ENCODE data around the gene NAT14.

NAT14 gene

GRCh38 chr19:55498246-55498840, 13.4 kb downstream of the NAT14 start:
- in situ Hi-C loops (cut with MboI; ENCODE audit: low sequenced_read_pairs): no loop called here

DNA sequence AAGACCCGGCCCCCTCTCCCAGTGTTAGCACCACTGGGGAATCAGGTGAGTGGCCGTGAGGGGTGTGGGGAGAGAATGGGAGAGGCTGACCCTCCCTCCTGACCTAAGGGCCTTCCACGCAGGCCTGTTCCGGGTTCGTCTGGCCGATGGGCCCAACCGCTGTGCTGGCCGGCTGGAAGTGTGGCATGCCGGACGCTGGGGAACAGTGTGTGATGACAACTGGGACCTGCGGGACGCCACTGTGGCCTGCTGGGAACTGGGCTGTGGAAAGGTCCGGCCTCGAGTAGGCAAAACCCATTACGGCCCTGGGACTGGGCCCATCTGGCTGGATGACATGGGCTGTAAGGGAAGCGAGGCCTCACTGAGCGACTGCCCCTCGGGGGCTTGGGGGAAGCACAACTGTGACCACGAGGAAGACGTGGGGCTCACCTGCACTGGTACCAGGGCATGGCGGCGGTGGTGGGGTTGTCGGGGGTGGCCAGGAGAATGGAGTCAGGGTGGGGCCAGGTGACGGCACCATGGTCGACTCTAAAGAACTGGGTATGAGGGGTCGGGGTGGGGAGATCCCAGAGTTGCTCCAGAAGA, 15.5 kb downstream of the NAT14 start:
- in situ Hi-C loops (cut with MboI; ENCODE audit: low sequenced_read_pairs): loop anchor here (10.0 kb wide), 1 partner anchor 366 kb away; no protein-coding TSS in a partner anchor

GRCh38 chr19:55502197-55502952, 17.4 kb downstream of the NAT14 start:
- in situ Hi-C loops (cut with MboI; ENCODE audit: low sequenced_read_pairs): loop anchor here (10.0 kb wide), 1 partner anchor 368 kb away; no protein-coding TSS in a partner anchor

GRCh38 chr19:55503157-55503501, 18.1 kb downstream of the NAT14 start:
- in situ Hi-C loops (cut with MboI; ENCODE audit: low sequenced_read_pairs): loop anchor here (10.0 kb wide), 1 partner anchor 368 kb away; no protein-coding TSS in a partner anchor

GRCh38 chr19:55503502-55504251, 18.7 kb downstream of the NAT14 start:
- in situ Hi-C loops (cut with MboI; ENCODE audit: low sequenced_read_pairs): loop anchor here (10.0 kb wide), 1 partner anchor 369 kb away; no protein-coding TSS in a partner anchor

DNA sequence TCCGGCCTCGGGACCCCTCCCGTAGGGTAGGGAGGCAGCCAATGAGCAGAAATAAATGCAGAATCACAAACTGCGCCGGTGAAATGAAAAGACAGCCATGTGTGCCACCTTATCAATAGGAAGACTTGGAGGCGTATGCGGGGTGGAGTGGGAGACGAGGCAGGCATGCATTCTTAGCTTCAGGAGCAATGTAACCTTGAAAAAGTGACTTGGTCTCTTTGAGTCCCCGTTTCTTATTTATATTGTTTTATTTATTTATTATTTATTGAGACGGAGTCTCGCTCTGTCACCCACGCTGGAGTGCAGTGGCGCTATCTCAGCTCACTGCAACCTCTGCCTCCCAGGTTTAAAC, 19.2 kb downstream of the NAT14 start:
- in situ Hi-C loops (cut with MboI; ENCODE audit: low sequenced_read_pairs): loop anchor here (10.0 kb wide), 1 partner anchor 369 kb away; no protein-coding TSS in a partner anchor

- in situ Hi-C loops (cut with MboI; ENCODE audit: low sequenced_read_pairs): loop anchor here (10.0 kb wide), 1 partner anchor 370 kb away; no protein-coding TSS in a partner anchor
Measured at GRCh38 chr19:55504981-55505380, 20.0 kb downstream of the NAT14 start.

DNA sequence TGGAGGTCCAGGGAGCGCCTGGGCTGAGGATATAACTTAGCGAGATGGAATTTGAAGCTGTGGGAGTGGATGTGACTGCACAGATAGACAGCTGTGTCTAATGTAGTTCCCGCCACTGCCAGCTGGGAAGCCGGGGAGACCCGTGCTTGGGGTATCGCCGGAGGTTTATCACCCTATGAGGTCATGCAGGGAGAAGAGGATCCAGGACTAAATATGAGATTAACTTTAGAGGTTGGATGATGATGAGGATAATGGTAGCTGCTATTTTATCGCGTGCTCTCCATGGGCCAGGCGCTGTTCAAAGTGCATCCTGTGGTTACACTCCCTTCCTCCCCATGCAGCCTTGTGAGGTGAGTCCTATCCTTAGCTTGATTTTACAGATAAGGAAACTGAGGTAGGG, 23.1 kb downstream of the NAT14 start:
- in situ Hi-C loops (cut with MboI; ENCODE audit: low sequenced_read_pairs): loop anchor here (10.0 kb wide), 1 partner anchor 373 kb away; no protein-coding TSS in a partner anchor

- in situ Hi-C loops (cut with MboI; ENCODE audit: low sequenced_read_pairs): loop anchor here (5.0 kb wide), 1 partner anchor 110 kb away; no protein-coding TSS in a partner anchor
Measured at GRCh38 chr19:55516878-55517620, 32.1 kb downstream of the NAT14 start.

GRCh38 chr19:55519451-55520311, 34.7 kb downstream of the NAT14 start:
- in situ Hi-C loops (cut with MboI; ENCODE audit: low sequenced_read_pairs): loop anchor here (5.0 kb wide), 1 partner anchor 108 kb away; no protein-coding TSS in a partner anchor

DNA sequence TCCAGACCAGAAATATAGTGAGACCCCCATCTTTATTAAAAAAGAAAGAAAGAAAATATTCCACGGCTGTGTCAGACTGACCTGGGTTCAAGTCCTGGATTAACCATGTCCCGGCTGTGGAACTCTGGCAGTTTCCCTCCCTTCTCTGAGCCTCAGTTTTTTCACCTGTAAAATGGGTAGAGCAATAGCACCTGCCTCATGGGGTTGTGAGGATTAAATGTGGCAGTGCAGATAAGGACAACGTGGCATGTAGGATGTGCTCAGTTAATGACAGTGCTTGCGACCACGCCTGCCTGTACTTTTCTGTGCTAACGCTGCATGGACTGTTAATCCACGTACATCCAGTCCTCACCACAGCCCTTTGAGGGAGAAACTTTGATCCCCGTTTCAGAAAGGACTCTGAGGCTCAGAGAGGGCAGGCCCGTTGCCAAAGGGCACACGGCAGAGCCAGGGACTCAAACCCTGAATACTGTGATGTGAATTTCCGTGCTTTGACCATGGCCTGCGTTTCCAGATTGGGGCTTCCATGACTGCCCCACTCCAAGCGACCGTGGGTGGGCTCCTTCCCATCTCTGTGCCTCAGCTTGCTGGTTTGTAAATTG, 35.8 kb downstream of the NAT14 start:
- in situ Hi-C loops (cut with MboI; ENCODE audit: low sequenced_read_pairs): no loop called here

GRCh38 chr19:55525289-55526101, 40.5 kb downstream of the NAT14 start:
- in situ Hi-C loops (cut with MboI; ENCODE audit: low sequenced_read_pairs): no loop called here

DNA sequence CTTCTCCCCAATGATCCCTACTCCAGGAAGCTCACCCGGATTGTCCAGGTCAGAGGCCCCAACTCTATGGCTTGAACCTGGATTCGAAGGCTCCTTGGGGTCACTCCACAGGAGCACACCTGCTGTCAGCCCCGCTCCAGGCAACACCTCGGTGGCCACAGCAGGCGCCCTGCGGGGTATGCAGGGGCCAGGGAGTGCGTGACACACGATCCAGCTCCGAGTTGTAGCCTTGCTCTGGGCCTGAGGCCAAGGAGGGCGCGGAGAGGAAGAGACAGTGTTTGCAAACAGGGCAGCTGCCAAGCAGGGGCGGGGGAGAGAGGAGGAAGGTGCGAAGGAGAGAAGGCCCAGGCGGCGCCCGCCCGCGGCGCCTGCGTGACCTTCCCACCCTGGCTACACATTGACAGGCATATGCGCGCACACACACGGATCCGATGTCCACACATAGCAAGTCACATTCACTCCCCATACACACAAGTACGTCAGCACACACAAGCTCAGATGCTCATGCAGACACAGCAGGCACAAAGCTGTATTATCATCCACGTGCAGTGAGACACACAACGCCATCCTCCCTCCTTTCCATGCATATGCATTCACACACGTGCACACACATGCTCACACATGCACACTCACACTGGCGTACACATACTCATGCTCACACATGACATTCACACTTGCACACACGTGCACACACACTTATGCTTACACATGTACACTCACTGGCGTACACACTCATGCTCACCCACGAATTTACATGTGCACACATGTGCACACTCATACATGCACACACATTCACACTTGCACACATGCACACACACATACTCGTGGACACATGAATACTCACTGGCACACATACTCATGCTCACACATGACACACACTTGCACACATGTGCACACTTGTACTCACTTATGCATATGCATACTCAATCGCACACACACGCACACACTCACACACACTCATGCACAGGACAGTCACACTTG, 41.5 kb downstream of the NAT14 start:
- in situ Hi-C loops (cut with MboI; ENCODE audit: low sequenced_read_pairs): no loop called here

GRCh38 chr19:55527197-55528029, 42.4 kb downstream of the NAT14 start:
- in situ Hi-C loops (cut with MboI; ENCODE audit: low sequenced_read_pairs): no loop called here

- in situ Hi-C loops (cut with MboI; ENCODE audit: low sequenced_read_pairs): no loop called here
Measured at GRCh38 chr19:55528030-55528803, 43.2 kb downstream of the NAT14 start.

All from HL-60/S4 (cell line).